SK-N-SH treated with all-trans-retinoic acid at 6 μM for 48 hours (cell line): Measurements from ENCODE around the gene PIAS1.
"Not testable (repeated sequence)": the region's sequence is repeated elsewhere in the genome, so short reads cannot be mapped to it uniquely, and the experiment has no call there.

Experiments
- ATAC-seq: fragments of 200-7000 bp; cut with Tn5 transposase; 3 replicates; pipeline ENCODE4 v1.9.1; 2020; ENCODE audit warnings: mild to moderate bottlenecking, moderate library complexity
- ARNTL ChIP-seq: fragments of 450-650 bp; formaldehyde crosslinking; IDR thresholded peaks from 2 replicates; pipeline ENCODE4 v1.5.0; 2020; ENCODE audit warnings: low read depth, mild to moderate bottlenecking, moderate library complexity, borderline replicate concordance
- BACH2 ChIP-seq: fragments of 250-450 bp; sonication (Bioruptor Pico); IDR thresholded peaks from 2 replicates; pipeline ENCODE4 v1.9.0; 2021; ENCODE audit warnings: mild to moderate bottlenecking, borderline replicate concordance
- CSDC2 ChIP-seq: fragments of 250-450 bp; sonication (Bioruptor Pico); IDR thresholded peaks from 2 replicates; pipeline ENCODE4 v1.5.0; 2020; ENCODE audit warnings: mild to moderate bottlenecking, moderate library complexity
- ESRRG ChIP-seq: fragments of 250-450 bp; sonication (Bioruptor Pico); IDR thresholded peaks from 2 replicates; pipeline ENCODE4 v1.6.1; 2021; ENCODE audit warnings: mild to moderate bottlenecking
- GLIS3 ChIP-seq: fragments of 250-450 bp; sonication (Bioruptor Pico); IDR thresholded peaks from 2 replicates; pipeline ENCODE4 v1.5.0; 2020; ENCODE audit warnings: mild to moderate bottlenecking, moderate library complexity
- ISL1 ChIP-seq: fragments of 250-450 bp; sonication (Bioruptor Pico); IDR thresholded peaks from 2 replicates; pipeline ENCODE4 v2.1.2; 2022; ENCODE audit warnings: mild to moderate bottlenecking, moderate library complexity
- OSR1 ChIP-seq: fragments of 250-450 bp; sonication (Bioruptor Pico); IDR thresholded peaks from 2 replicates; pipeline ENCODE4 v1.8.0; 2022; ENCODE audit warnings: moderate library complexity, mild to moderate bottlenecking, inconsistent platforms
- PPARA ChIP-seq: fragments of 250-450 bp; sonication (Bioruptor Pico); IDR thresholded peaks from 2 replicates; pipeline ENCODE4 v1.5.0; 2020; ENCODE audit warnings: mild to moderate bottlenecking, borderline replicate concordance
- RARB ChIP-seq: fragments of 250-450 bp; sonication (Bioruptor Pico); IDR thresholded peaks from 2 replicates; pipeline ENCODE4 v1.8.0; 2021; ENCODE audit warnings: mild to moderate bottlenecking, moderate library complexity
- SNAI2 ChIP-seq: fragments of 250-450 bp; sonication (Bioruptor Pico); IDR thresholded peaks from 2 replicates; pipeline ENCODE4 v1.5.0; 2020; ENCODE audit warnings: mild to moderate bottlenecking, moderate library complexity
- TCF4 ChIP-seq: fragments of 250-450 bp; sonication (Bioruptor Pico); IDR thresholded peaks from 2 replicates; pipeline ENCODE4 v1.8.0; 2021; ENCODE audit warnings: mild to moderate bottlenecking, moderate library complexity, borderline replicate concordance
- TOX ChIP-seq: fragments of 250-450 bp; sonication (Bioruptor Pico); IDR thresholded peaks from 2 replicates; pipeline ENCODE4 v1.8.0; 2021; ENCODE audit warnings: mild to moderate bottlenecking, moderate library complexity, borderline replicate concordance
- ZC3H10 ChIP-seq: fragments of 250-450 bp; sonication (Bioruptor Pico); IDR thresholded peaks from 2 replicates; pipeline ENCODE4 v1.5.1; 2021; ENCODE audit warnings: mild to moderate bottlenecking, moderate library complexity
- ZFP3 ChIP-seq: fragments of 250-450 bp; sonication (Bioruptor Pico); IDR thresholded peaks from 2 replicates; pipeline ENCODE4 v1.5.0; 2020; ENCODE audit warnings: mild to moderate bottlenecking, moderate library complexity
- ZFP30 ChIP-seq: fragments of 450-650 bp; formaldehyde crosslinking; IDR thresholded peaks from 2 replicates; pipeline ENCODE4 v1.5.0; 2022; ENCODE audit warnings: mild to moderate bottlenecking, moderate library complexity
- ZNF565 ChIP-seq: fragments of 450-650 bp; formaldehyde crosslinking; conservative IDR thresholded peaks from 2 replicates; pipeline ENCODE4 v1.5.0; 2020; ENCODE audit warnings: low read depth, mild to moderate bottlenecking, moderate library complexity
- ZNF70 ChIP-seq: fragments of 450-650 bp; formaldehyde crosslinking; IDR thresholded peaks from 2 replicates; pipeline ENCODE4 v1.5.0; 2020; ENCODE audit warnings: mild to moderate bottlenecking, moderate library complexity
- ZNF8 ChIP-seq: fragments of 450-650 bp; formaldehyde crosslinking; IDR thresholded peaks from 2 replicates; pipeline ENCODE4 v1.5.0; 2020; ENCODE audit warnings: mild to moderate bottlenecking, moderate library complexity
- TF ChIP-seq, protein P1 (sequence below): fragments of 250-450 bp; sonication (Bioruptor Pico); IDR thresholded peaks from 2 replicates; pipeline ENCODE4 v1.8.0; 2021; ENCODE audit warnings: low read depth, mild to moderate bottlenecking, moderate library complexity, borderline replicate concordance
- TF ChIP-seq, protein P2 (sequence below): fragments of 250-450 bp; sonication (Bioruptor Pico); IDR thresholded peaks from 2 replicates; pipeline ENCODE4 v1.5.1; 2021; ENCODE audit warnings: mild to moderate bottlenecking, moderate library complexity
- TF ChIP-seq, protein P3 (sequence below): fragments of 250-450 bp; sonication (Bioruptor Pico); IDR thresholded peaks from 2 replicates; pipeline ENCODE4 v1.8.0; 2020; ENCODE audit warnings: mild to moderate bottlenecking, moderate library complexity, borderline replicate concordance
- TF ChIP-seq, protein P4 (sequence below): fragments of 250-450 bp; sonication (Bioruptor Pico); IDR thresholded peaks from 2 replicates; pipeline ENCODE4 v1.5.0; 2020; ENCODE audit warnings: mild to moderate bottlenecking, moderate library complexity
- TF ChIP-seq, protein P5 (sequence below): fragments of 250-450 bp; sonication (Bioruptor Pico); IDR thresholded peaks from 2 replicates; pipeline ENCODE4 v1.5.1; 2020; ENCODE audit warnings: low read depth, mild to moderate bottlenecking, moderate library complexity

PIAS1 gene

DNA sequence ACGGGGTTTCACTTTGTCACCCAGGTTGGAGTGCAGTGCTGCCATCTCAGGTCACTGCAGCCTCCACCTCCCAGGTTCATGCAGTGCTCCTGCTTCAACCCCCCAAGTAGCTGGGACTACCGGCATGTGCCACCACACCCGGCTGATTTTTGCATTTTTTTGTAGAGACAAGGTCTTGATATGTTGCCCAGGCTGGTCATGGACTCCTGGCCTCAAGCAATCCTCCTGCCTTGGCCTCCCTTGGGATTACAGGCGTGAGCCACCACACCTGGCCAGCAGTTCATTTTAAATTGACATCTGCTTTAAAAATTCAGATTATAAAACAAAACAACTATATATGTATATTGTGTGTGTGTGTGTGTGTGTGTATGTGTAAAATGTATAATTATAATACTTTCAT is 112.7 kb downstream of the PIAS1 start:
- no peak for TF ChIP-seq OSR1 (CRISPR knock-in tag)
- no peak for TF ChIP-seq CSDC2 (CRISPR knock-in tag)
- TF ChIP-seq SNAI2: no peak
- no peak for TF ChIP-seq ZFP30
- no peak for TF ChIP-seq BACH2
- no peak for TF ChIP-seq ESRRG
- TF ChIP-seq ARNTL (CRISPR knock-in tag): no peak
- TF ChIP-seq TCF4 (CRISPR knock-in tag): no peak
- TF ChIP-seq, protein P1, sequence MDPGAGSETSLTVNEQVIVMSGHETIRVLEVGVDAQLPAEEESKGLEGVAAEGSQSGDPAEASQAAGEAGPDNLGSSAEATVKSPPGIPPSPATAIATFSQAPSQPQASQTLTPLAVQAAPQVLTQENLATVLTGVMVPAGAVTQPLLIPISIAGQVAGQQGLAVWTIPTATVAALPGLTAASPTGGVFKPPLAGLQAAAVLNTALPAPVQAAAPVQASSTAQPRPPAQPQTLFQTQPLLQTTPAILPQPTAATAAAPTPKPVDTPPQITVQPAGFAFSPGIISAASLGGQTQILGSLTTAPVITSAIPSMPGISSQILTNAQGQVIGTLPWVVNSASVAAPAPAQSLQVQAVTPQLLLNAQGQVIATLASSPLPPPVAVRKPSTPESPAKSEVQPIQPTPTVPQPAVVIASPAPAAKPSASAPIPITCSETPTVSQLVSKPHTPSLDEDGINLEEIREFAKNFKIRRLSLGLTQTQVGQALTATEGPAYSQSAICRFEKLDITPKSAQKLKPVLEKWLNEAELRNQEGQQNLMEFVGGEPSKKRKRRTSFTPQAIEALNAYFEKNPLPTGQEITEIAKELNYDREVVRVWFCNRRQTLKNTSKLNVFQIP (CRISPR knock-in tag): no peak
- no peak for TF ChIP-seq TOX
- TF ChIP-seq, protein P2, sequence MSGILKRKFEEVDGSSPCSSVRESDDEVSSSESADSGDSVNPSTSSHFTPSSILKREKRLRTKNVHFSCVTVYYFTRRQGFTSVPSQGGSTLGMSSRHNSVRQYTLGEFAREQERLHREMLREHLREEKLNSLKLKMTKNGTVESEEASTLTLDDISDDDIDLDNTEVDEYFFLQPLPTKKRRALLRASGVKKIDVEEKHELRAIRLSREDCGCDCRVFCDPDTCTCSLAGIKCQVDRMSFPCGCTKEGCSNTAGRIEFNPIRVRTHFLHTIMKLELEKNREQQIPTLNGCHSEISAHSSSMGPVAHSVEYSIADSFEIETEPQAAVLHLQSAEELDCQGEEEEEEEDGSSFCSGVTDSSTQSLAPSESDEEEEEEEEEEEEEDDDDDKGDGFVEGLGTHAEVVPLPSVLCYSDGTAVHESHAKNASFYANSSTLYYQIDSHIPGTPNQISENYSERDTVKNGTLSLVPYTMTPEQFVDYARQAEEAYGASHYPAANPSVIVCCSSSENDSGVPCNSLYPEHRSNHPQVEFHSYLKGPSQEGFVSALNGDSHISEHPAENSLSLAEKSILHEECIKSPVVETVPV (CRISPR knock-in tag): no peak
- no peak for TF ChIP-seq PPARA (CRISPR knock-in tag)
- TF ChIP-seq, protein P3, sequence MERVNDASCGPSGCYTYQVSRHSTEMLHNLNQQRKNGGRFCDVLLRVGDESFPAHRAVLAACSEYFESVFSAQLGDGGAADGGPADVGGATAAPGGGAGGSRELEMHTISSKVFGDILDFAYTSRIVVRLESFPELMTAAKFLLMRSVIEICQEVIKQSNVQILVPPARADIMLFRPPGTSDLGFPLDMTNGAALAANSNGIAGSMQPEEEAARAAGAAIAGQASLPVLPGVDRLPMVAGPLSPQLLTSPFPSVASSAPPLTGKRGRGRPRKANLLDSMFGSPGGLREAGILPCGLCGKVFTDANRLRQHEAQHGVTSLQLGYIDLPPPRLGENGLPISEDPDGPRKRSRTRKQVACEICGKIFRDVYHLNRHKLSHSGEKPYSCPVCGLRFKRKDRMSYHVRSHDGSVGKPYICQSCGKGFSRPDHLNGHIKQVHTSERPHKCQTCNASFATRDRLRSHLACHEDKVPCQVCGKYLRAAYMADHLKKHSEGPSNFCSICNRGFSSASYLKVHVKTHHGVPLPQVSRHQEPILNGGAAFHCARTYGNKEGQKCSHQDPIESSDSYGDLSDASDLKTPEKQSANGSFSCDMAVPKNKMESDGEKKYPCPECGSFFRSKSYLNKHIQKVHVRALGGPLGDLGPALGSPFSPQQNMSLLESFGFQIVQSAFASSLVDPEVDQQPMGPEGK (CRISPR knock-in tag): no peak
- TF ChIP-seq ZC3H10 (CRISPR knock-in tag): no peak
- TF ChIP-seq, all 23 proteins: peak for 0
- no peak for ATAC-seq

DNA sequence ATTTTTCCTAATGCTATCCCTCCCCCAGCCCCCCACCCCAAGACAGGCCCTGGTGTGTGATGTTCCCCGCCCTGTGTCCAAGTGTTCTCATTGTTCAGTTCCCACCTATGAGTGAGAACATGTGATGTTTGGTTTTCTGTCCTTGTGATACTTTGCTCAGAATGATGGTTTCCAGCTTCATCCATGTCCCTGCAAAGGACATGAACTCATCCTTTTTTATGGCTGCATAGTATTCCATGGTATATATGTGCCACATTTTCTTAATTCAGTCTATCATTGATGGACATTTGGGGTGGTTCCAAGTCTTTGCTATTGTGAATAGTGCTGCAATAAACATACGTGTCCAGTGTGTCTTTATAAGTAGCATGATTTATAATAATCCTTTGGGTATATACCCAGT is 117.9 kb downstream of the PIAS1 start:
- not testable (repeated sequence) for ATAC-seq

DNA sequence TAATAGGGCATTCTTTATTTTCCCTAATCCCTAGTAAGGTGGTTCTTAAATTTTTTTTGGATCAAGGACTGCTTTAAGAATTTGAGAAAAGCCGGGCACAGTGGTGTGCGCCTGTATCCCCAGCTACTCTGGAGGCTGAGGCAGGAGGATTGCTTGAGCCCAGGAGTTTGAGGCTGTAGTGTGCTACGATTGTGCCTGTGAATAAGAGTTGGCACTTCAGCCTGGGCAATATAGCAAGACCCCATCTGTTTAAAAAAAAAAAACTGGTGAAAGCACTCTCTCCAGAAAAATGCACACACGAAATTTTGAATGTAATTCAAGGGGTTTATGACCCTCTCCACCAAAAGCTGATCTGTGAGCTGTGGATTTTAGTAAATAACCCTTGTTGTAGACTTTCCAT is 119.0 kb downstream of the PIAS1 start:
- TF ChIP-seq, protein P3 (CRISPR knock-in tag): no peak
- TF ChIP-seq SNAI2: no peak
- TF ChIP-seq RARB (CRISPR knock-in tag): no peak
- TF ChIP-seq ZNF70 (CRISPR knock-in tag): no peak
- no peak for TF ChIP-seq ISL1 (CRISPR knock-in tag)
- no peak for TF ChIP-seq GLIS3
- no peak for TF ChIP-seq ZFP30
- TF ChIP-seq CSDC2 (CRISPR knock-in tag): no peak
- TF ChIP-seq ARNTL (CRISPR knock-in tag): no peak
- no peak for ATAC-seq

DNA sequence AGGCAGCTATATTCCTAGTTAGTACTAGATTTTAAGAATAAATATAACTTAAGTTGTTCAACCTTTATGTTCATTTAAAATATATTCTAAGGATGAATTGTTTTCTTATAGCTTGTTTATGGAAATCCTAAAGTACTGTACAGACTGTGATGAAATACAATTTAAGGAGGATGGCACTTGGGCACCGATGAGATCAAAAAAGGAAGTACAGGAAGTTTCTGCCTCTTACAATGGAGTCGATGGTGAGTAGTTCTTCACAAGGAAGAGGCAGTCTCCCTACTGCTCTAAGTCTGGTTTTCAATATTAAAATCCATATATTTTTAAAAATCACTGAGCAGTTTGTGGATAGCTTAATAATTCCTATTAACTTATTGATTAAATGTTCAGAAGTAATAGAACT is 121.4 kb downstream of the PIAS1 start:
- no peak for ATAC-seq
- TF ChIP-seq ESRRG (no peak), ZNF565 (CRISPR knock-in tag) (no peak), ZC3H10 (CRISPR knock-in tag) (no peak), TCF4 (CRISPR knock-in tag) (no peak), BACH2 (no peak), OSR1 (CRISPR knock-in tag) (no peak), ZFP3 (CRISPR knock-in tag) (no peak), ZNF8 (no peak), ZFP30 (no peak)
- TF ChIP-seq, protein P2 (CRISPR knock-in tag): no peak
- TF ChIP-seq, protein P4, sequence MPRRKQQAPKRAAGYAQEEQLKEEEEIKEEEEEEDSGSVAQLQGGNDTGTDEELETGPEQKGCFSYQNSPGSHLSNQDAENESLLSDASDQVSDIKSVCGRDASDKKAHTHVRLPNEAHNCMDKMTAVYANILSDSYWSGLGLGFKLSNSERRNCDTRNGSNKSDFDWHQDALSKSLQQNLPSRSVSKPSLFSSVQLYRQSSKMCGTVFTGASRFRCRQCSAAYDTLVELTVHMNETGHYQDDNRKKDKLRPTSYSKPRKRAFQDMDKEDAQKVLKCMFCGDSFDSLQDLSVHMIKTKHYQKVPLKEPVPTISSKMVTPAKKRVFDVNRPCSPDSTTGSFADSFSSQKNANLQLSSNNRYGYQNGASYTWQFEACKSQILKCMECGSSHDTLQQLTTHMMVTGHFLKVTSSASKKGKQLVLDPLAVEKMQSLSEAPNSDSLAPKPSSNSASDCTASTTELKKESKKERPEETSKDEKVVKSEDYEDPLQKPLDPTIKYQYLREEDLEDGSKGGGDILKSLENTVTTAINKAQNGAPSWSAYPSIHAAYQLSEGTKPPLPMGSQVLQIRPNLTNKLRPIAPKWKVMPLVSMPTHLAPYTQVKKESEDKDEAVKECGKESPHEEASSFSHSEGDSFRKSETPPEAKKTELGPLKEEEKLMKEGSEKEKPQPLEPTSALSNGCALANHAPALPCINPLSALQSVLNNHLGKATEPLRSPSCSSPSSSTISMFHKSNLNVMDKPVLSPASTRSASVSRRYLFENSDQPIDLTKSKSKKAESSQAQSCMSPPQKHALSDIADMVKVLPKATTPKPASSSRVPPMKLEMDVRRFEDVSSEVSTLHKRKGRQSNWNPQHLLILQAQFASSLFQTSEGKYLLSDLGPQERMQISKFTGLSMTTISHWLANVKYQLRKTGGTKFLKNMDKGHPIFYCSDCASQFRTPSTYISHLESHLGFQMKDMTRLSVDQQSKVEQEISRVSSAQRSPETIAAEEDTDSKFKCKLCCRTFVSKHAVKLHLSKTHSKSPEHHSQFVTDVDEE (CRISPR knock-in tag): no peak
- TF ChIP-seq, protein P5, sequence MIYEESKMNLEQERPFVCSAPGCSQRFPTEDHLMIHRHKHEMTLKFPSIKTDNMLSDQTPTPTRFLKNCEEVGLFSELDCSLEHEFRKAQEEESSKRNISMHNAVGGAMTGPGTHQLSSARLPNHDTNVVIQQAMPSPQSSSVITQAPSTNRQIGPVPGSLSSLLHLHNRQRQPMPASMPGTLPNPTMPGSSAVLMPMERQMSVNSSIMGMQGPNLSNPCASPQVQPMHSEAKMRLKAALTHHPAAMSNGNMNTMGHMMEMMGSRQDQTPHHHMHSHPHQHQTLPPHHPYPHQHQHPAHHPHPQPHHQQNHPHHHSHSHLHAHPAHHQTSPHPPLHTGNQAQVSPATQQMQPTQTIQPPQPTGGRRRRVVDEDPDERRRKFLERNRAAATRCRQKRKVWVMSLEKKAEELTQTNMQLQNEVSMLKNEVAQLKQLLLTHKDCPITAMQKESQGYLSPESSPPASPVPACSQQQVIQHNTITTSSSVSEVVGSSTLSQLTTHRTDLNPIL (CRISPR knock-in tag): no peak
